AG08396 (cell line): ENCODE measurements around the gene AKR1C2.
"Not testable (repeated sequence)": the region's sequence is repeated elsewhere in the genome, so short reads cannot be mapped to it uniquely, and the experiment has no call there.

Experiments
- DNase-seq: peaks from one replicate; pipeline ENCODE4 v3.0.0; 2012; ENCODE audit warnings: low spot score, mixed read lengths

The AKR1C2 gene

GRCh38 chr10:5023177-5023805 lies 19.6 kb upstream of the AKR1C2 start:
- no peak for DNase-seq

GRCh38 chr10:5021624-5022290 lies 18.1 kb upstream of the AKR1C2 start:
- DNase-seq: not testable (repeated sequence)

GRCh38 chr10:5019770-5020612 lies 16.3 kb upstream of the AKR1C2 start:
- DNase-seq: not testable (repeated sequence)

GRCh38 chr10:5018671-5019277 lies 15.1 kb upstream of the AKR1C2 start:
- peak; percentile 42 for DNase-seq

GRCh38 chr10:5018134-5018533 lies 14.5 kb upstream of the AKR1C2 start:
- DNase-seq: no peak

GRCh38 chr10:5014936-5015335 lies 11.3 kb upstream of the AKR1C2 start:
- no peak for DNase-seq

- DNase-seq: not testable (repeated sequence)
These were observed 10.7 kb upstream of the AKR1C2 start for GRCh38 chr10:5014200-5014910.

- DNase-seq: no peak
These were observed 9.7 kb upstream of the AKR1C2 start for GRCh38 chr10:5013385-5013784.

GRCh38 chr10:5012595-5012994 lies 8.9 kb upstream of the AKR1C2 start:
- no peak for DNase-seq

GRCh38 chr10:5011392-5011791 lies 7.7 kb upstream of the AKR1C2 start:
- DNase-seq: not testable (repeated sequence)

- not testable (repeated sequence) for DNase-seq
These were observed 6.4 kb upstream of the AKR1C2 start for GRCh38 chr10:5010043-5010442.

- not testable (repeated sequence) for DNase-seq
These were observed 5.3 kb upstream of the AKR1C2 start for GRCh38 chr10:5008857-5009548.

GRCh38 chr10:5004501-5004900 lies 844 bp upstream of the AKR1C2 start:
- DNase-seq: not testable (repeated sequence)

GRCh38 chr10:5004030-5004385 lies 351 bp upstream of the AKR1C2 start:
- not testable (repeated sequence) for DNase-seq

- DNase-seq: no peak
These were observed 1.5 kb downstream of the AKR1C2 start for GRCh38 chr10:5002013-5002727.

GRCh38 chr10:4998671-4999070 lies 5.0 kb downstream of the AKR1C2 start:
- no peak for DNase-seq

GRCh38 chr10:4994260-4994659 lies 9.4 kb downstream of the AKR1C2 start:
- DNase-seq: not testable (repeated sequence)

- DNase-seq: not testable (repeated sequence)
These were observed 11.1 kb downstream of the AKR1C2 start for GRCh38 chr10:4992564-4992963.

- DNase-seq: not testable (repeated sequence)
These were observed 12.2 kb downstream of the AKR1C2 start for GRCh38 chr10:4991463-4991862.

- no peak for DNase-seq
These were observed 13.4 kb downstream of the AKR1C2 start for GRCh38 chr10:4990217-4990616.
